Suprapubic skin (tissue), 4 donors: ENCODE data around the gene MYADML2.

Experiments
- EP300 ChIP-seq: sonication (generic); formaldehyde crosslinking; IDR thresholded peaks from one replicate; pipeline ENCODE4 v1.6.1; 2017; ENCODE audit warnings: antibody characterized with exemption
- POLR2A ChIP-seq, 2 donors: fragments of 450-650 bp; IDR thresholded peaks; one replicate each; pipeline ENCODE4 v1.6.1; 2017; ENCODE audit warnings: antibody characterized with exemption in 2 of 2, mild to moderate bottlenecking in 2 of 2, moderate library complexity in 2 of 2
- POLR2AphosphoS5 ChIP-seq, 3 donors: sonication (generic); formaldehyde crosslinking; IDR thresholded peaks; one replicate each; pipeline ENCODE4 v1.6.1; 2017; ENCODE audit warnings: antibody characterized with exemption in 3 of 3
- TF ChIP-seq, protein P1 (sequence below), 2 donors: fragments of 200-600 bp in 1 of 2; fragments of 450-650 bp in 1 of 2; sonication (generic) in 1 of 2; IDR thresholded peaks; one replicate each; pipeline ENCODE4 v1.5.1; 2016 to 2019; ENCODE audit warnings: antibody characterized with exemption in 2 of 2, mild to moderate bottlenecking in 1 of 2, moderate library complexity in 1 of 2

DNA sequence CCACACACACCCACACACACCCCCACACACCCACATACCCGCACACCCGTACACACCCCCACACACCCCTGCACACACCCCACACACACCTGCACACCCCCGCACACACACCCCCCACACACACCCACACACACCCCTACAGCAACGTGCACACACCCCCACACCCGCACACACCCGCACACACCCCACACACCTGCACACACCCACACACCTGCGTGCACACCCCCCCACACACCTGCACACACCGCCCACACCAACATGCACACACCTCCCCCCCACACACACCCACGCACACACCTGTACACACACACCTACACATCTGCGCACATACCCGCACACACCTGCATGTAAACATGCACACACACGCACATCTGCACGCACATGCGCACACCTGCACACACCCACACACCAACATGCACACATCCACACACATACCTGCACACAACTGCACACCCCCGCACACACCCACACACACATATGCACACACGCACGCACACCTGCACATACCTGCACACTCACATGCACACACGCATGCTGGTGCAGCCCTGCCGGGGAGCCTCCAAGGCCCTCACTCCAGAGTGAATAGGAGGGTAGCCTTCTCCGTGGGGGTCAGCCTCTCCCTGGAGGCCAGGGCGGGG lies 37.9 kb upstream of the MYADML2 start:
- TF ChIP-seq, protein P1, sequence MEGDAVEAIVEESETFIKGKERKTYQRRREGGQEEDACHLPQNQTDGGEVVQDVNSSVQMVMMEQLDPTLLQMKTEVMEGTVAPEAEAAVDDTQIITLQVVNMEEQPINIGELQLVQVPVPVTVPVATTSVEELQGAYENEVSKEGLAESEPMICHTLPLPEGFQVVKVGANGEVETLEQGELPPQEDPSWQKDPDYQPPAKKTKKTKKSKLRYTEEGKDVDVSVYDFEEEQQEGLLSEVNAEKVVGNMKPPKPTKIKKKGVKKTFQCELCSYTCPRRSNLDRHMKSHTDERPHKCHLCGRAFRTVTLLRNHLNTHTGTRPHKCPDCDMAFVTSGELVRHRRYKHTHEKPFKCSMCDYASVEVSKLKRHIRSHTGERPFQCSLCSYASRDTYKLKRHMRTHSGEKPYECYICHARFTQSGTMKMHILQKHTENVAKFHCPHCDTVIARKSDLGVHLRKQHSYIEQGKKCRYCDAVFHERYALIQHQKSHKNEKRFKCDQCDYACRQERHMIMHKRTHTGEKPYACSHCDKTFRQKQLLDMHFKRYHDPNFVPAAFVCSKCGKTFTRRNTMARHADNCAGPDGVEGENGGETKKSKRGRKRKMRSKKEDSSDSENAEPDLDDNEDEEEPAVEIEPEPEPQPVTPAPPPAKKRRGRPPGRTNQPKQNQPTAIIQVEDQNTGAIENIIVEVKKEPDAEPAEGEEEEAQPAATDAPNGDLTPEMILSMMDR (IDR thresholded peaks at IDR 0.05) = no peak
- no peak for TF ChIP-seq POLR2AphosphoS5 (IDR thresholded peaks at IDR 0.05)
- no peak for TF ChIP-seq POLR2A (IDR thresholded peaks at IDR 0.05)
- TF ChIP-seq EP300 = no peak
